GM12878 (cell line): ENCODE measurements around the gene ZBTB24. TPM values are rescaled to one million over a fixed set of nuclear protein-coding genes. Genes with fewer than 3 reads are reported as not detected.
A peak's percentile ranks its signal among the peaks of the same experiment; 100 is the strongest.

Source experiments
- ATAC-seq: fragments of 200-7000 bp; cut with Tn5 transposase; 3 replicates; pipeline ENCODE4 v1.9.1; 2020; ENCODE audit warnings: mild to moderate bottlenecking, moderate library complexity
- BruUV-seq: library from RNA; stranded (reverse); fragments of 400-500 nt; replicated peaks from 2 replicates; lab custom pipeline; 2021; lab: Mats Ljungman, UMichigan
- CTCF ChIA-PET: fragments of 300-600 bp; sonication (Branson Sonifier 250); formaldehyde crosslinking; extraction: SDS; loops from one replicate; lab custom pipeline; 2021; ENCODE audit warnings: inconsistent platforms; lab: Yijun Ruan, JAX
- POLR2A ChIA-PET: fragments of 350-600 bp; formaldehyde crosslinking; extraction: SDS; loops from one replicate; lab custom pipeline; 2021; ENCODE audit warnings: inconsistent platforms; lab: Charles Lee
- RAD21 ChIA-PET: fragments of 300-600 bp; sonication (Branson Sonifier 250); formaldehyde crosslinking; loops from one replicate; lab custom pipeline; 2023; ENCODE audit warnings: antibody characterized with exemption; ENCODE audit not compliant: unreplicated experiment; lab: Charles Lee
- SMC1A ChIA-PET: fragments of 300-600 bp; sonication (Branson Sonifier 250); formaldehyde crosslinking; loops from one replicate; lab custom pipeline; 2023; ENCODE audit not compliant: unreplicated experiment, uncharacterized antibody; lab: Charles Lee
- DNase-seq: peaks from one replicate; pipeline ENCODE4 v3.0.0-alpha.2; 2011; ENCODE audit warnings: low read depth, low spot score
- FAIRE-seq: peaks from 3 replicates; lab custom pipeline; 2011; peaks lifted over from hg19 to GRCh38; lab: Jason Lieb, UNC
- H2AFZ ChIP-seq: 2 replicates; pipeline ENCODE4 v1.6.0; 2011; ENCODE audit warnings: low read depth, low read length, control low read depth; ENCODE audit not compliant: control insufficient read depth
- H3K27ac ChIP-seq: 2 replicates; pipeline ENCODE4 v1.5.1; 2011; ENCODE audit warnings: control low read depth; ENCODE audit not compliant: control insufficient read depth, insufficient read depth
- H3K27me3 ChIP-seq, 2 experiments: replicated peaks in 1 of 2; 2 replicates each; pipeline versions ENCODE4 v1.6.0 to v1.6.1; 2011; ENCODE audit warnings: low read length in 1 of 2; ENCODE audit not compliant: control insufficient read depth in 2 of 2, insufficient read depth in 2 of 2
- H3K36me3 ChIP-seq, 2 experiments: 2 replicates each; pipeline ENCODE4 v1.5.1; 2011; ENCODE audit warnings: low read length in 1 of 2; ENCODE audit not compliant: control insufficient read depth in 2 of 2, insufficient read depth in 2 of 2
- H3K4me1 ChIP-seq: 2 replicates; pipeline ENCODE4 v1.6.1; 2011; ENCODE audit warnings: mild to moderate bottlenecking, low read length, moderate library complexity, mixed read lengths; ENCODE audit not compliant: control insufficient read depth, insufficient read depth
- H3K4me2 ChIP-seq: 2 replicates; pipeline ENCODE4 v1.6.0; 2011; ENCODE audit warnings: control low read depth; ENCODE audit not compliant: control insufficient read depth, insufficient read depth
- H3K4me3 ChIP-seq: fragments of 200-600 bp; sonication (generic); 2 replicates; pipeline ENCODE4 v1.5.1; 2016
- H3K79me2 ChIP-seq: 2 replicates; pipeline ENCODE4 v1.6.0; 2011; ENCODE audit warnings: low read length; ENCODE audit not compliant: control insufficient read depth, insufficient read depth
- H3K9ac ChIP-seq: 2 replicates; pipeline ENCODE4 v1.8.0; 2011; ENCODE audit warnings: low read length, control low read depth, mixed read lengths; ENCODE audit not compliant: control insufficient read depth, insufficient read depth
- H3K9me3 ChIP-seq: replicated peaks from 3 replicates; pipeline ENCODE4 v1.5.1; 2011; ENCODE audit warnings: mild to moderate bottlenecking, low read length; ENCODE audit not compliant: control insufficient read depth, insufficient read depth
- H4K20me1 ChIP-seq: 2 replicates; pipeline ENCODE4 v1.6.0; 2011; ENCODE audit not compliant: control insufficient read depth, insufficient read depth
- BHLHE40 ChIP-seq, 2 experiments: fragments of 450-650 bp in 1 of 2; IDR thresholded peaks; 2 replicates each; pipeline ENCODE4 v1.6.1; 2011 to 2017; ENCODE audit warnings: low read depth in 2 of 2, borderline replicate concordance in 1 of 2, improper control_type of control experiment in 1 of 2, low read length in 1 of 2, mild to moderate bottlenecking in 1 of 2
- EGR1 ChIP-seq, 2 experiments: IDR thresholded peaks; 1 replicate in 1 of 2; 2 replicates in 1 of 2; pipeline ENCODE4 v1.6.1; 2011 to 2012; ENCODE audit warnings: low read depth in 2 of 2, low read length in 2 of 2, borderline replicate concordance in 1 of 2, mild to moderate bottlenecking in 1 of 2, moderate library complexity in 1 of 2
- IKZF1 ChIP-seq: fragments of 450-650 bp; conservative IDR thresholded peaks from 2 replicates; pipeline ENCODE4 v1.6.1; 2017; ENCODE audit warnings: antibody characterized with exemption, mild to moderate bottlenecking
- IRF5 ChIP-seq: fragments of 450-650 bp; IDR thresholded peaks from 2 replicates; pipeline ENCODE4 v1.6.1; 2017; ENCODE audit warnings: borderline replicate concordance
- KLF5 ChIP-seq: fragments of 450-650 bp; IDR thresholded peaks from 2 replicates; pipeline ENCODE4 v1.6.1; 2014; ENCODE audit warnings: mild to moderate bottlenecking; ENCODE audit not compliant: partially characterized antibody
- MXI1 ChIP-seq: fragments of 150-350 bp; IDR thresholded peaks from 2 replicates; pipeline ENCODE4 v1.6.1; 2011; ENCODE audit warnings: low read depth, mild to moderate bottlenecking, inconsistent platforms, low read length, improper control_type of control experiment
- NKRF ChIP-seq: fragments of 450-650 bp; conservative IDR thresholded peaks from 2 replicates; pipeline ENCODE4 v1.6.1; 2017; ENCODE audit warnings: mild to moderate bottlenecking, moderate library complexity
- RB1 ChIP-seq: fragments of 450-650 bp; formaldehyde crosslinking; IDR thresholded peaks from 2 replicates; pipeline ENCODE4 v1.6.1; 2017; ENCODE audit warnings: mild to moderate bottlenecking, borderline replicate concordance
- WGBS: methylation state at CpG from one replicate; pipeline ENCODE4 v1.1.6; 2016; ENCODE audit warnings: low lambda C conversion rate; ENCODE audit not compliant: insufficient replicate concordance, insufficient coverage; ENCODE audit errors: missing lambda C conversion rate; 5-methylcytosine and 5-hydroxymethylcytosine counted together
- in situ Hi-C: fragments of 300-500 bp; cut with MboI; formaldehyde crosslinking; loops from 9 replicates; pipeline ENCODE4 v1.14.3; 2018; ENCODE audit warnings: mixed read lengths
- intact Hi-C: fragments of 100-400 bp; cut with micrococcal nuclease; formaldehyde crosslinking; loops from one replicate; pipeline ENCODE4 v1.14.2; 2022; ENCODE audit not compliant: unreplicated experiment
- polyA plus RNA-seq, 11 experiments: library from polyadenylated mRNA; depleted of rRNA in 4 of 11; unstranded in 6 of 11; stranded (reverse) in 5 of 11; fragments of >200 nt; fragmentation: Nextera tagmentation in 4 of 11; fragmentation: Illumina TruSeq in 1 of 11; extraction: Ambion mirVana in 4 of 11; extraction: Trizol in 1 of 11; gene quantifications; 1 replicate in 1 of 11; 2 replicates in 10 of 11; pipeline versions ENCODE4 v1.2.1 to v1.2.3, GENCODE V29; 2011 to 2016; ENCODE audit warnings: inconsistent platforms in 2 of 11, missing spikeins in 2 of 11, low read depth in 1 of 11
- total RNA-seq, 4 experiments: library from RNA; depleted of rRNA in 3 of 4; stranded (reverse); fragments of >200 nt in 3 of 4; fragmentation: Illumina TruSeq in 1 of 4; extraction: Trizol in 1 of 4; gene quantifications; 2 replicates each; pipeline versions ENCODE4 v1.2.1 to v1.2.3, GENCODE V29; 2013 to 2021

The ZBTB24 gene
- total and polyA plus RNA-seq, 10 of the 15 experiments (the other 5 are each of a cell fraction or from before 2014, with no cell fraction given) = 2.9 to 17.7 (median 8.5) TPM

GRCh38 chr6:109456111-109456583 is 26.9 kb downstream of the ZBTB24 start:
- POLR2A ChIA-PET = interaction anchor here (0.9 to 13.1 kb wide), 8 partner anchors 9 to 235 kb away, joined by 3 to 132 read pairs (median 4); partner anchors contain the start of genes AK9, CD164, FIG4 and PPIL6
- in situ Hi-C loops = no loop called here
- CTCF ChIA-PET = interaction anchor here (1.1 to 3.2 kb wide), 6 partner anchors 9 to 83 kb away, joined by 3 to 19 read pairs (median 5); partner anchors contain the start of genes CD164, PPIL6 and SMPD2
- SMC1A ChIA-PET = interaction anchor here (0.6 to 10.1 kb wide), 7 partner anchors 10 to 73 kb away, joined by 3 to 148 read pairs (median 7); partner anchors contain the start of genes CD164, PPIL6, SMPD2 and ZBTB24
- Histone ChIP-seq H4K20me1 (no peaks in the 10 kb centered on the region), H3K9me3 (no peaks in the 10 kb centered on the region)
- FAIRE-seq = no peak
- peak in 1 of 2 experiments; percentile 62; a peak in 1 of 3 replicates for TF ChIP-seq EGR1 (IDR thresholded peaks at IDR 0.05; ENCODE audit: borderline replicate concordance in 1 of 2, low read depth in 2 of 2, low read length in 2 of 2)
- TF ChIP-seq RB1 = 0 out of 2 replicates have a peak, but pooled peaks have one; percentile 39
- TF ChIP-seq NKRF = 0 out of 2 replicates have a peak, but pooled peaks have one; percentile 13
- peak in 1 of 2 experiments; percentile 38; a peak in 2 of 4 replicates for TF ChIP-seq BHLHE40 (IDR thresholded peaks at IDR 0.05; ENCODE audit: borderline replicate concordance in 1 of 2, low read depth in 2 of 2, low read length in 1 of 2)
- TF ChIP-seq KLF5 = peak; percentile 35
- TF ChIP-seq IRF5 = no peak
- no peak for TF ChIP-seq MXI1
- TF ChIP-seq IKZF1 = peak; percentile 23
- TF ChIP-seq, all 136 proteins: peak for 6
- H3K36me3 ChIP-seq = peaks cover 3 to 10% of the 10 kb centered on the region in 2 experiments; a peak in 3 of 4 replicates
- no TSS peak for BruUV-seq
- intact Hi-C loops = loop anchor here (5.0 kb wide), 2 partner anchors 74 to 359 kb away; partner anchors contain the start of genes CD164 and CEP57L1
- peak overlapping the region; percentile 79 for H3K4me3 ChIP-seq
- DNase-seq (no peak), ATAC-seq (peak; percentile 3; the same call in 2 of the 3 replicates)
- RAD21 ChIA-PET = interaction anchor here (0.9 to 10.1 kb wide), 7 partner anchors 15 to 584 kb away, joined by 3 to 97 read pairs (median 4); partner anchors contain the start of genes CD164, PPIL6, SMPD2 and ZBTB24
- H3K27ac ChIP-seq = peak overlapping the region; percentile 75
- 2% methylated on average over 38 of the region's 38 CpGs for WGBS
- peak overlapping the region; percentile 79 for H3K9ac ChIP-seq
- peaks cover 48% of the 10 kb centered on the region for H3K79me2 ChIP-seq
- no peaks in the 10 kb centered on the region for H3K27me3 ChIP-seq
- H3K4me2 ChIP-seq = peak overlapping the region; percentile 69
- H3K4me1 ChIP-seq = peaks cover 54% of the 10 kb centered on the region
- peak overlapping the region; percentile 52 for H2AFZ ChIP-seq
